Measurements from ENCODE around the gene PALM.
"Not testable (repeated sequence)": the region's sequence is repeated elsewhere in the genome, so short reads cannot be mapped to it uniquely, and the experiment has no call there.

Gene PALM

DNA sequence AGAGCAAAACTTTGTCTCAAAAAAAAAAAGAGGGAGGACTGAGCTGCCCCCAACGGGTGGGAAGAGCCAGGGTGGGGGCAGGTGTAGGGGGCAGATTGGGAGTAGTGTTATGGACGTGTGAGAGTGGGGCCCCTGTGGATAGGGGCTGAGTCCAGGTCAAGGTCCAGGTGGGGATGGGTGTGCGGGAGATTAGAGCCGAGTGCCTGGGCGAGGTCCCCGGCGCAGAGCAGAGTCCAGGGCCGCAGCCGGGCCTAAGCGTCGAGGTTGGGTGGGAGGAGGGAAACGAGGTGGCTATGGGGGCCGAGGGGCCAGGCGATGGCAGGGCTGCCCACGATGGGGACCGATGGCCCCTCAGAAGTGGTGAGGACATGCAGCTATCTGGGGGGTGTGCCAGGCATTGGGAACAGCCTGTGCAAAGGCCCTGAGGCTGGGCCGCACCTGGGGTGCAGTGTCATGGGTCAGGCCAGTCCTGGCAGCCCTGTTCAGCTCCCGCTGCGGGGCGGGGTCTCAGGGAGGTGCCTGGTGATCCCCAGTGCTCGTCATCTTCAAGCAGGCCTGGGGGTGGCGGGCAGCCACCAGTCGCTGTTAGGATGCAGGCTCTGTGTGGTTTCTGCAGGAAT, 29.9 kb downstream of the PALM start:
- no peak for TF ChIP-seq CTCF (IDR thresholded peaks at IDR 0.05)
- DNase-seq (ENCODE audit: low spot score): no peak
- no peak overlapping the region for H3K4me3 ChIP-seq
- H3K27ac ChIP-seq: no peak overlapping the region

GRCh38 chr19:739998-740715, 31.4 kb downstream of the PALM start:
- TF ChIP-seq CTCF (IDR thresholded peaks at IDR 0.05): no peak
- DNase-seq (ENCODE audit: low spot score): no peak
- H3K4me3 ChIP-seq: no peak overlapping the region
- no peak overlapping the region for H3K27ac ChIP-seq

- H3K4me3 ChIP-seq; H3K27ac ChIP-seq; DNase-seq (ENCODE audit: low spot score): not testable (repeated sequence)
Measured at GRCh38 chr19:740816-741505, 32.2 kb downstream of the PALM start.

DNA sequence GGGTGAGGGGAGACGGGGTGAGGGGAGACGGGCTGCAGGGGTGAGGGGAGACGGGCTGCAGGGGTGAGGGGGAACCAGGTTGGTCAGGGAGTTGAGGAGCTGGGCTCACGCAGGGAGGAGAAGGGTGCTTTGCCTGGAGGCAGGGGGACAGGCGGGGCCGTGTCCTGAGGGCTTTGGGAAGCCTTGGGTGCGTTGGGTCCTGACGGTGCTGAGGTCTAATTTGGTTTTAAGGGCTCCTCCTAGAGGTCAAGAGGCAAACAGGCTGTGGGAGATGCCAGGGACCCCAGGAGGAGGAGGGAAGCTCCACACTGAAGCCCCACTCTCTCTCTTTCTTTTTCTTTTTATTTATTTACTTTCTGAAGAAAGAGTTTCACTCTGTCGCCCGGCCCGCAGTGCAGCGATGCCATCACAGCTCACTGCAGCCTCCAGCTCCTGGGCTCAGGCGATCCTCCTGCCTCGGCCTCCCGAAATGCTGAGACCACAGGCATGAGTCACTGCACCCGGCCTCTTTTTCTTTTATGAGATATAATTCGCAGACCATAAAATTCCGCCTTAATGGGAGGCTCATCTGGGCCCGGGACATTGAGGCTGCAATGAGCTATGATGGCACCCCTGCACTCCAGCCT, 32.9 kb downstream of the PALM start:
- Histone ChIP-seq H3K4me3 (no peak overlapping the region), H3K27ac (no peak overlapping the region)
- no peak for DNase-seq (ENCODE audit: low spot score)
- TF ChIP-seq CTCF (IDR thresholded peaks at IDR 0.05): no peak

DNA sequence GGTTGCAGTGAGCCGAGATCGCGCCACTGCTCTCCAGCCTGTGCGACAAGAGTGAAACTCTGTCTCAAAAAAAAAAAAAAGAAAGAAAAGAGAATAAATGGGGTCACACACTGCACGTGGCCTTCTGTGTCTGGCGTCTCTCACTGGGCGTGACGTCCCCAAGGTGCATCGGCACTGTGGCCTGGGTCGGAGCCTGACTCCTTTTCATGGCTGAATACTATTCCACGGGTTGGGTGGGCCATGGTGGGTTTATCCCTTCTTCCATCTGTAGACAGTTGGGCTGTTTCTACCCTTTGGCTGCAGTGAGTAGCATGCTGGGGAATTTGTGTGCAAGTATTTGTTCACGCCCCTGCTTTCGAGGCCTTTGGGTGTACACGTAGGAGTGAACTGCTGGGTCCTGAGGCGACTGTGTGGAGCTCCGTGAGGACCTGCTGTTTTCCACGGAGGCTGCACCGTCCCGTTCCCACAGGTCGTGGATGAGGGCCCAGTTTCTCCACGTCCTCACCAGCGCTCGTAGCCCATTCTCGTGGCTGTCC, 33.9 kb downstream of the PALM start:
- Histone ChIP-seq H3K27ac (no peak overlapping the region), H3K4me3 (no peak overlapping the region)
- no peak for TF ChIP-seq CTCF (IDR thresholded peaks at IDR 0.05)
- no peak for DNase-seq (ENCODE audit: low spot score)

- no peak overlapping the region for H3K27ac ChIP-seq
- no peak for DNase-seq (ENCODE audit: low spot score)
- no peak overlapping the region for H3K4me3 ChIP-seq
- no peak for TF ChIP-seq CTCF (IDR thresholded peaks at IDR 0.05)
Measured at GRCh38 chr19:743168-743687, 34.5 kb downstream of the PALM start.

GRCh38 chr19:745138-745537, 36.4 kb downstream of the PALM start:
- DNase-seq (ENCODE audit: low spot score); H3K27ac ChIP-seq; H3K4me3 ChIP-seq: not testable (repeated sequence)
